GM19099 (cell line): ENCODE measurements around the gene SFI1.

Source experiments
- POLR2A ChIP-seq: IDR thresholded peaks from 3 replicates; pipeline ENCODE4 v1.6.1; 2011; ENCODE audit warnings: low read depth; ENCODE audit not compliant: insufficient read length; ENCODE audit errors: extremely low read depth

The SFI1 gene

GRCh38 chr22:31488346-31488883 is 7.9 kb upstream of the SFI1 start:
- no peak for TF ChIP-seq POLR2A

GRCh38 chr22:31488988-31489617 is 7.2 kb upstream of the SFI1 start:
- no peak for TF ChIP-seq POLR2A

GRCh38 chr22:31489632-31490495 is 6.5 kb upstream of the SFI1 start, which contains the start of gene EIF4ENIF1:
TSS of gene EIF4ENIF1 (minus strand) at chr22:31489842. CDS start at chr22:31488718, 1,124 bp downstream.
- peak; percentile 68 for TF ChIP-seq POLR2A

- peak; percentile 77 for TF ChIP-seq POLR2A
Measured at GRCh38 chr22:31490496-31490925, 5.8 kb upstream of the SFI1 start.

- no peak for TF ChIP-seq POLR2A
Measured at GRCh38 chr22:31491218-31491962, 4.9 kb upstream of the SFI1 start.

GRCh38 chr22:31492151-31492550 is 4.2 kb upstream of the SFI1 start:
- TF ChIP-seq POLR2A = no peak

GRCh38 chr22:31495343-31495742 is 993 bp upstream of the SFI1 start:
- TF ChIP-seq POLR2A = no peak

- TF ChIP-seq POLR2A = no peak
Measured at GRCh38 chr22:31496735-31497146, 405 bp downstream of the SFI1 start.

- TF ChIP-seq POLR2A = no peak
Measured at GRCh38 chr22:31497148-31497938, 1.0 kb downstream of the SFI1 start.

- no peak for TF ChIP-seq POLR2A
Measured at GRCh38 chr22:31501738-31502137, 5.4 kb downstream of the SFI1 start.

- TF ChIP-seq POLR2A = no peak
Measured at GRCh38 chr22:31503211-31503964, 7.1 kb downstream of the SFI1 start.

- TF ChIP-seq POLR2A = no peak
Measured at GRCh38 chr22:31504282-31504681, 7.9 kb downstream of the SFI1 start.

- TF ChIP-seq POLR2A = no peak
Measured at GRCh38 chr22:31508536-31508935, 12.2 kb downstream of the SFI1 start.
